Fibroblast of skin of right quadriceps (primary cell): ENCODE measurements around the gene RAB3A.

Experiments used
- DNase-seq: peaks from one replicate; pipeline ENCODE4 v3.0.0-alpha.2; 2013

RAB3A gene

DNA sequence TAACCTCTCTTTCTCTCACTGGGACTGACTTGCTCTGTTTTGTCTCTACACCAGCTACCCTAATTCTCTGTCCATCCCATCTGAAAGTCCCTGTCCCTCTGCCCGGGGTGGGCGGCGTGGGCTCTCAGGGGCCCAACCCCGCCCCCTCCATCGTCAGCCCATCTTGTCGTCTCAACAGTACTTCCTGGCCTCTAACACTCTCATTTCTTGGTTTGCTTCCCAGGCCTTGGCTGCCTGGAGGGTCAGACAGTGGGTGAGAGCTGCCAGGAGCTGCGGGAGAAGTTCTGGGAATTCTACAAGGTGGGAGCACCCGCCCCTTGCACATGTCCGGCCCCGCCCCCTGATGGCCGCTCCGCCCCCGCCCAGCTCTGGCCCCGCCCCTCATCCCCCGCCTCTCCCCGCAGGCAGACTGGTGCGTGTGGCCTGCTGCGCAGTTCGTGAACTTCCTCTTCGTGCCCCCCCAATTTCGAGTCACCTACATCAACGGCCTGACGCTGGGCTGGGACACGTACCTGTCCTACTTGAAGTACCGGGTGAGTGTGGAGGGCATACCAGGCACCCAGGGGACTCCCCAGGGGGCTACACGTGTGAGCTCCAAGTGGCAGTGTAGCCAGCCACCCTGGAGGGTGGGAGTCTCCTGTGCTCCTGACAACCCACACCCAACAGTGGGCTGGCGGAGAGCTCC lies 9.1 kb downstream of the RAB3A start:
- DNase-seq = no peak

GRCh38 chr19:18194181-18194530 lies 9.7 kb downstream of the RAB3A start:
- DNase-seq = no peak

DNA sequence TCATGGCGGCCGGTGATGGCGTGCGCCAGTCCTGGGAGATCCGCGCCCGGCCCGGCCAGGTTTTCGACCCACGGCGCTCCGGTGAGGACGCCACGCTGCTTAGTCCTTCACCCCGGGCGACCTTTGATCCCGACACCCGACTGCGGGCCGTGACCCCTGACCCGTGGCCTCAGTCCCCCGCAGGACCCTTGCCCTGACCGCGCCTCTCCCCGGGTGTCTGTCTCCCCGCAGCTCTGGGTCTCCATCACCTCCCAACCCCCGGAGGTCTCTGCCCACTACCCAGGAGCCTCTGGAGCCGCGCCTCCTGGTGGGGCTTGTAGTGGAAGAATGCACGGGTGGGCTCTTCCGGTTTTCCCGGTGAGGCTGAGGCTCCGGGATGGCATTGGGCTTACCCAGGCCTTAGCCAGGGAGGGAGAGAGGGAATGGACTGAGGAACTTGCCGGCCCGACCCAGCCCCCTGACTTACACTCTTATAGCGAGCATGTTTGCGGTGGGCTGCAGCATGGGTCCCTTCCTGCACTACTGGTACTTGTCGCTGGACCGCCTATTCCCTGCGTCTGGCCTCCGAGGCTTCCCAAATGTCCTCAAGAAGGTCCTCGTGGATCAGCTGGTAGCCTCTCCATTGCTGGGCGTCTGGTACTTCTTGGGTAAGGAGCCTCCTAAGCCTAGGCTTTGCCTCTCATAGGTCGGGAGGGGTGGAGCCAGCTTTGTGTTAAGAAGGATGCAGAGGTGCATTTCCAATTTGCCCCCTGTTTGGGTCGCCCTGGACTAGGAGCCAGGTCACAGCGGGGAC lies 10.3 kb downstream of the RAB3A start:
- no peak for DNase-seq

GRCh38 chr19:18192673-18193387 lies 11.0 kb downstream of the RAB3A start, which contains the start of gene MPV17L2:
Gene MPV17L2 (plus strand): TSS chr19:18193218. CDS start chr19:18193282, 64 bp downstream.
- DNase-seq = peak; percentile 100

DNA sequence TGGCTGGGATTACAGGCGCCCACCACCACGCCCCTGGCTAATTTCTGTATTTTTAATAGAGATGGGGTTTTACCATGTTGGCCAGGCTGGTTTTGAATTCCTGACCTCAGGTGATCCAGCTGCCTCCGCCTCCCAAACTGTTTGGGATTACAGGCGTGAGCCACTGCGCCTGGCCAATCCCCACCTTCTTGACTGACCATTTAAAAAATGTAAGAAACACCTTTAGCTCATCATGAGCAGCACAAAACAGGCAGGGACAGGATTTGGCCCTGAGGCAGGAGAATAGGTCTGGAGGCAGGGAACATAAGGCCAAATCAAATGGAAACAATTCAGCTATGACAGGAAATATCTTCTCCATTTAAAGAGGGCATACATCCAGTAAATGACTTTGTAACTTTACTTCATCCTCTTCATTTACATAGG lies 12.2 kb downstream of the RAB3A start:
- no peak for DNase-seq

DNA sequence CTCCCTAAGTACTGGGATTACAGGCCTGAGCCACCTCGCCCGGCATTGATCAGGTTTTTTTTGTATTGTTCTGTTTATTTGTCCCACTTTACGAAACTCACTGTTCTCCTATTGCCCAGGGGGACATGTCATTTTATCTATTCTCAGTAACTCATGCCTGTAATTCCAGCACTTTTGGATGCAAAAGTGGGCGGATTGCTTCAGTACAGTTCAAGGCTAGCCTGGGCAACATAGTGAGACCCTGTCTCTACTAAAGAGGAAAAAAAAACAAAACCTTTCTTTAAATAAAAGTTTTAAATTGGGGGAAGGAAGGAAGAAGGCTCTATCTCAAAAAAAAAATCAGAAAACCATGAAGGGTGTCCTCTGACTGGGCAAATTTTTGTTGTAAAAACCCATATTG lies 13.6 kb downstream of the RAB3A start:
- no peak for DNase-seq

- DNase-seq = no peak
These were observed 18.3 kb downstream of the RAB3A start for GRCh38 chr19:18185538-18185937.

DNA sequence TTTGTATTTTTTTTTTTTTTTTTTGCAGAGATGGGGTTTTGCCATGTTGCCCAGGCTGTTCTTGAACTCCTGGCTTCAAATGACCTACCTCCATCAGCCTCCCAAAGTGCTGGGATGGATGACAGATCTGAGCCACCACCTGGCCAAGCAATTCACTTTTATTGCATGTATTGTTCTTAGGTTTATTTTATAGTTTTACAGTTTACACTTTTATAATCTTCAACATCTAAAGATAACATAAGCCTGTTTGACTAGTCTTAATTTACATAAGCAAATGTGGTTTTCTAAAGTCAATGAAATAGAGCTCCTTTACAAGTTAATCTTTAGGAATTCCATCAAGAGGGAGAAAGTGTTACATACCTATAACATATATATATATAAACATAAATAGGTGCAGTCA lies 20.3 kb downstream of the RAB3A start:
- no peak for DNase-seq

- no peak for DNase-seq
These were observed 23.9 kb downstream of the RAB3A start for GRCh38 chr19:18179957-18180356.

- DNase-seq = no peak
These were observed 27.2 kb downstream of the RAB3A start for GRCh38 chr19:18176367-18177310.

GRCh38 chr19:18174983-18175382 lies 28.9 kb downstream of the RAB3A start:
- DNase-seq = no peak

DNA sequence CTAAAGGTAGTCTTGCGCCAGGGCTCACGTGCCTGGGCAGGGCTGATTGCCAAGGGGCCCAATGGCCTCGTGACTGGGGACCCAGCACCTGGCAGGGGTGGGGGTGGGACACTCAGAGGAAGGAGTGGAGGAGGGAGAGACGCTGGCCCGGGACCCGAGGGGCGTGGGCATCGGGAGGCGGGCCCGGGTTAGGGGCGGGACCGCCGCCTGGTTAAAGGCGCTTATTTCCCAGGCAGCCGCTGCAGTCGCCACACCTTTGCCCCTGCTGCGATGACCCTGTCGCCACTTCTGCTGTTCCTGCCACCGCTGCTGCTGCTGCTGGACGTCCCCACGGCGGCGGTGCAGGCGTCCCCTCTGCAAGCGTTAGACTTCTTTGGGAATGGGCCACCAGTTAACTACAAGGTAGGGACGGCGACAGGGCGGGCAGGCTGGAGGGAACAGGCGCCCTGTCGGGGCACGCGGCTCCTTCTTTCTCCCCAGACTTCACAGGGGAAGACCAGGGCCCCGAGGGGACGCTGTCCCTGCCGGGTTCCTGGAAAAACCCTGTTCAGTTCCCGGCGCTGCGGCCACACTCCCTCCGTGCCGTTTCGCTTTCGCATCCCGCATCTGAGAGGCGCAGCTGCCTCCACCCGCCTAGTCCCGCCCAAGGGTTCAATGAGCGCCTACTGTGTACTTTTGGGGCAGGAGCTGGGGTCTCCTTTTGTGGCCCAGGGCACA lies 30.1 kb downstream of the RAB3A start, which contains the start of gene IFI30:
Gene IFI30, plus strand, starts transcription at position 242 of the 717 bp plus-strand sequence. Its CDS starts 29 bp downstream, at position 271.
- peak; percentile 32 for DNase-seq

GRCh38 chr19:18173054-18173571 lies 30.7 kb downstream of the RAB3A start:
- no peak for DNase-seq

- DNase-seq = no peak
These were observed 31.4 kb downstream of the RAB3A start for GRCh38 chr19:18172331-18173053.

GRCh38 chr19:18171605-18172327 lies 32.1 kb downstream of the RAB3A start:
- no peak for DNase-seq

DNA sequence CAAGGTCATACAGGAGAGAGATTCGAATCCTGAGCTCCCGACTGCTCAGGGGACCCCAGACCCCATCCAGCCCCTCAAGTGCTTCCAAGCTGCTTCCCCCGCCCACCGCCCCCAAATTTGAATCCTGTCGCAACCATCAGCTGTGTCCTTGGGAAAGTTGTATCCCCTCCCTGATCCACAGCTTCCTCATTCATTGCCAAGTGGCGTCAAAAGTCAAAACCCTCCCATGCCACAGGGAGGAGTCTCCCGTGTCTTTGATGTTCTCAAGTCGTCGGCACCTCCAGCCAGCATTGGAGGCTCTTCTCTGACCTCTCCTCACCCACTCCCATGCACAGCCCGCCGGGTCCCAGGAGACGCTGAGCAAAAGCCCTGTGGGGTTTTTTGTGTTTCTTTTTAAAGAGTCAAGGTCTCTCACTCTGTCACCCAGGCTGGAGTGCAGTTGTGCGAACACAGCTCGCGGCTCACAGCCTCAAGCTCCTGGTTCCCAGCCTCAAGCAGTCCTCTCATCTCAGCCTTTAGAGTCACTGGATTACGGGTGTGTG lies 33.1 kb downstream of the RAB3A start:
- DNase-seq = no peak

DNA sequence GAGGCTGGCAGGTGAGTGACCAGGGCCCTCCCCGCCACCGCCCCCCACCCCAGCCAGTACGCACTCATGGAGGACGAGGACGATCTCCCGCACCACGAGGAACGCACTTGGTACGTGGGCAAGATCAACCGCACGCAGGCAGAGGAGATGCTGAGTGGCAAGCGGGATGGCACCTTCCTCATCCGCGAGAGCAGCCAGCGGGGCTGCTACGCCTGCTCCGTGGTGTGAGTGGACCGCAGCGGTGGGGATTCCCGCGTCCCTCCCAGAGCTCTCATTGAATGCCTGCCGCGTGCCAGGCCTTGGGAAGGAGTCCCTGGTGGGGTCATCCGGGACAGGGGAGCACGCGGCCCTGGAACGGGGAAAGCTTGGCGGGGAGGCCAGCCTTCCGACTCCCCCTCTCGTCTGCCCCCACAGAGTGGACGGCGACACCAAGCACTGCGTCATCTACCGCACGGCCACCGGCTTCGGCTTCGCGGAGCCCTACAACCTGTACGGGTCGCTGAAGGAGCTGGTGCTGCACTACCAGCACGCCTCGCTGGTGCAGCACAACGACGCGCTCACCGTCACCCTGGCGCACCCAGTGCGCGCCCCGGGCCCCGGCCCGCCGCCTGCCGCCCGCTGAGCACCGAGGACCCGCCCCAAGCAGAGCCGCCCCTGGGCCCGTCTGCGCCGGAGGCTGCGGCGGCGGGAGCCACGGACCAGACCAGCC lies 35.0 kb downstream of the RAB3A start:
- DNase-seq = no peak

GRCh38 chr19:18167975-18168645 lies 35.7 kb downstream of the RAB3A start:
- DNase-seq = no peak

GRCh38 chr19:18167011-18167410 lies 36.8 kb downstream of the RAB3A start:
- no peak for DNase-seq
